Vagina (tissue), 2 donors: ENCODE results near the gene FGF14. TPM values are rescaled to one million over a fixed set of nuclear protein-coding genes. Genes with fewer than 3 reads are reported as not detected.

Experiments
- DNase-seq, 2 donors: peaks; one replicate each; pipeline ENCODE4 v3.0.0-alpha.2; 2017; ENCODE audit errors: extremely low spot score in 2 of 2
- H3K27ac ChIP-seq: fragments of 200-600 bp; sonication (generic); one replicate; pipeline ENCODE4 v1.5.1; 2019
- H3K27me3 ChIP-seq: fragments of 200-600 bp; sonication (generic); one replicate; pipeline ENCODE4 v1.5.1; 2019
- H3K36me3 ChIP-seq, 2 donors: fragments of 200-600 bp; sonication (generic); one replicate each; pipeline ENCODE4 v1.5.1; 2017 to 2019
- H3K4me1 ChIP-seq: fragments of 200-600 bp; sonication (generic); one replicate; pipeline ENCODE4 v1.5.1; 2019
- H3K4me3 ChIP-seq, 2 donors: fragments of 200-600 bp; sonication (generic); 1 replicate in 1 of 2; 2 replicates in 1 of 2; pipeline ENCODE4 v1.5.1; 2016 to 2019
- H3K9me3 ChIP-seq: fragments of 200-600 bp; sonication (generic); one replicate; pipeline ENCODE4 v1.5.1; 2019
- CTCF ChIP-seq, 3 experiments: fragments of 450-650 bp in 2 of 3; fragments of 200-600 bp in 1 of 3; sonication (generic) in 1 of 3; IDR thresholded peaks; one replicate each; pipeline ENCODE4 v1.5.1; 2017 to 2019; ENCODE audit warnings: antibody characterized with exemption in 3 of 3, mild to moderate bottlenecking in 2 of 3, moderate library complexity in 2 of 3
- POLR2A ChIP-seq, 2 donors: fragments of 450-650 bp; IDR thresholded peaks; one replicate each; pipeline ENCODE4 v1.6.1; 2017; ENCODE audit warnings: antibody characterized with exemption in 2 of 2, mild to moderate bottlenecking in 2 of 2, moderate library complexity in 2 of 2
- POLR2AphosphoS5 ChIP-seq, 2 donors: sonication (generic); formaldehyde crosslinking; IDR thresholded peaks; one replicate each; pipeline ENCODE4 v1.9.0; 2017; ENCODE audit warnings: antibody characterized with exemption in 2 of 2, mild to moderate bottlenecking in 2 of 2, low read depth in 1 of 2; ENCODE audit not compliant: insufficient read depth in 1 of 2
- intact Hi-C: fragments of 100-400 bp; cut with DNase I; formaldehyde crosslinking; loops from one replicate; pipeline ENCODE4 v1.15.1; 2023
- total RNA-seq: library from RNA; depleted of rRNA; stranded (reverse); fragments of >200 nt; gene quantifications from one replicate; pipeline ENCODE4 v1.2.3, GENCODE V29; 2016

FGF14 gene
- total RNA-seq, 1 donor from 2014 or later: 3.4 TPM

DNA sequence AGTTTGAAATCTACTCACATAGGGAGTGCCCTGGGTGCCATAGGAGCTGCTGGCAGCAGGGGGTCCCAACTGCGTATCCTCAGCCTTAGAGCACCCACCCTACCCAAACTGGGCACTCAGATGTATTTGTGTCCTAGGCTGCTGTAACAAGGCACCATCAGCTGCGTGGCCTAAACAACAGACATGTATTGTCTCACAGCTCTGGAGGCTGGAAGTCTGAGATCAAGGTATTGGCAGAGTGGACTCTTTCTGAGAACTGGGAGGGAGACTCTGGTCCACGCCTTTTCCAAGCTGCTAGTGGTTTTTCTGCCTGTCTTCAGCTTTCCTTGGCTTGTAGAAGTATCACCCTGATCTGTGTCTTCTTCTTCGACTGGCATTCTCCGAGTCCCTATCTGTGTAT is 83.6 kb downstream of the FGF14 start:
- TF ChIP-seq POLR2A (IDR thresholded peaks at IDR 0.05) (no peak), CTCF (IDR thresholded peaks at IDR 0.05) (no peak), POLR2AphosphoS5 (IDR thresholded peaks at IDR 0.05; ENCODE audit: insufficient read depth in 1 of 2, low read depth in 1 of 2) (no peak)
- no peak for DNase-seq
- Histone ChIP-seq H3K4me3 (no peak overlapping the region), H3K4me1 (no peaks in the 10 kb centered on the region), H3K9me3 (no peaks in the 10 kb centered on the region), H3K27me3 (no peaks in the 10 kb centered on the region), H3K27ac (no peak overlapping the region), H3K36me3 (no peaks in the 10 kb centered on the region)
- intact Hi-C loops: no loop called here

GRCh38 chr13:102317593-102317992 is 84.3 kb downstream of the FGF14 start:
- intact Hi-C loops: no loop called here
- no peaks in the 10 kb centered on the region for H3K4me1 ChIP-seq
- H3K27ac ChIP-seq: no peak overlapping the region
- no peak overlapping the region for H3K4me3 ChIP-seq
- H3K9me3 ChIP-seq: no peaks in the 10 kb centered on the region
- no peaks in the 10 kb centered on the region for H3K36me3 ChIP-seq
- DNase-seq: peak in 1 of 2 donors; percentile 97
- TF ChIP-seq POLR2A (IDR thresholded peaks at IDR 0.05) (no peak), CTCF (IDR thresholded peaks at IDR 0.05) (no peak), POLR2AphosphoS5 (IDR thresholded peaks at IDR 0.05; ENCODE audit: insufficient read depth in 1 of 2, low read depth in 1 of 2) (no peak)
- no peaks in the 10 kb centered on the region for H3K27me3 ChIP-seq

DNA sequence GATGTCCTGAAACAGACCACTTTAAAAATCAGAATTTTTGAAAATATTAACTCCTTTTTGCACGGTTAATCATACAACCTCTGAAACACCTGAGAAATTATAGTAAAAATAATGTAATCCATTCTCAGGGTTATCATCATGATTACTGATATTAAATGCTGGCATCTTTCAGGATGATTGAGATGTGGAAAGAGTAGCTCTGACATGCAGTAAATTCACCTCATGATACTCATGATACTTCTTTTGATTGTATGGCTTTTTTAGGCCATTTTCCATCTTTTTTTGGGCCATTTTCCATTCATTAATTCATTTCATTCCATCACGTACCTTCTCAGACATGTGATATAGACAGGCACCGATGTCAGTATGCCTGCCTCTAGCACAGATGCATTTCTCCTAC is 85.1 kb downstream of the FGF14 start:
- Histone ChIP-seq H3K9me3 (no peaks in the 10 kb centered on the region), H3K4me3 (no peak overlapping the region), H3K36me3 (no peaks in the 10 kb centered on the region), H3K27ac (no peak overlapping the region), H3K4me1 (no peaks in the 10 kb centered on the region), H3K27me3 (no peaks in the 10 kb centered on the region)
- no peak for TF ChIP-seq CTCF (IDR thresholded peaks at IDR 0.05)
- no peak for TF ChIP-seq POLR2AphosphoS5 (IDR thresholded peaks at IDR 0.05; ENCODE audit: insufficient read depth in 1 of 2, low read depth in 1 of 2)
- TF ChIP-seq POLR2A (IDR thresholded peaks at IDR 0.05): no peak
- no peak for DNase-seq
- intact Hi-C loops: no loop called here

DNA sequence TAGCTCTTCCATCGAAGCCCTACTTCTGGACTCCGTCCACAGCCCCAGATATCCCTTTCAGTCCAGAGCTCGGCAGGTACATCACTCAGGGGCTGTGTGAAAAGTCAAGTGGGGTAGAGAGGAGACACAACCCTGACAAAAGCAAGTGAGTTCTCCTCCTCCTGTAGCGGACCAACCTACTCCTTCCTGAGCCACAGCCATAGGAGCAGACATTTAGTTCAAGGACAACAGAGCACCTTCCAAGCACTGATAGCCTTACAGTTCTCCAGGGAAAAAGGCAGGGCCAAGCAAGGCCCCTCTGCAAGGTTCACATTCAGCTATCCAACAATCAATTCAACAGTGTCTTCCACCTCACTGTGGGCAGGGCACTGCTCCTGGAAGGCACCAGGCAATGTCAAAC is 89.0 kb downstream of the FGF14 start:
- no peaks in the 10 kb centered on the region for H3K36me3 ChIP-seq
- H3K4me1 ChIP-seq: no peaks in the 10 kb centered on the region
- no peaks in the 10 kb centered on the region for H3K27me3 ChIP-seq
- no peak overlapping the region for H3K4me3 ChIP-seq
- H3K27ac ChIP-seq: no peak overlapping the region
- DNase-seq: no peak
- intact Hi-C loops: no loop called here
- H3K9me3 ChIP-seq: no peaks in the 10 kb centered on the region
- TF ChIP-seq CTCF (IDR thresholded peaks at IDR 0.05): no peak
- no peak for TF ChIP-seq POLR2A (IDR thresholded peaks at IDR 0.05)
- TF ChIP-seq POLR2AphosphoS5 (IDR thresholded peaks at IDR 0.05; ENCODE audit: insufficient read depth in 1 of 2, low read depth in 1 of 2): no peak

DNA sequence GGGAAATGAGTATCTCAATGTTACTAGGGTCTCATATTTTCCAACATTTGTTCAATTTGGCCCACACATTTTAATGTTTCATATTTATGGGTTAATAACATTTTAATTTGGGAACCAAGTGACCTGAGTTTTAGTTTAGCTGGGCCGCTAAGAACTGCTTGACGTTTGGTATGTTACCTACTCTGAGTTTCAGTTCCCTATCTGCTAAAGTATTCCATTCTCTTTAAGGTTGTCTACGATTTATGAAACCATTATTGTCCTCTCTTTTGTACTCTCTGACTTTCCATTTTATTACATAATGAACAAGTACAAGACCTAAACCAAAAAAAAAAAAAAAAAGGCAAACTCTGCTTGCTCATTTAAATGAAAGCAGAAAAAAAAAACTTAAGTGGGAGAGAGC is 89.9 kb downstream of the FGF14 start:
- DNase-seq: no peak
- TF ChIP-seq POLR2A (IDR thresholded peaks at IDR 0.05) (no peak), POLR2AphosphoS5 (IDR thresholded peaks at IDR 0.05; ENCODE audit: insufficient read depth in 1 of 2, low read depth in 1 of 2) (no peak), CTCF (IDR thresholded peaks at IDR 0.05) (no peak)

More for the DNA sequence above, 89.9 kb downstream of the FGF14 start:
- H3K36me3 ChIP-seq: no peaks in the 10 kb centered on the region
- no peaks in the 10 kb centered on the region for H3K27me3 ChIP-seq
- H3K27ac ChIP-seq: no peak overlapping the region
- H3K9me3 ChIP-seq: no peaks in the 10 kb centered on the region
- H3K4me3 ChIP-seq: no peak overlapping the region
- H3K4me1 ChIP-seq: no peaks in the 10 kb centered on the region
- intact Hi-C loops: no loop called here
